ENCODE results near the gene IGSF1. TPM values are rescaled to one million over a fixed set of nuclear protein-coding genes. Genes with fewer than 3 reads are reported as not detected.

The IGSF1 gene, protein sequence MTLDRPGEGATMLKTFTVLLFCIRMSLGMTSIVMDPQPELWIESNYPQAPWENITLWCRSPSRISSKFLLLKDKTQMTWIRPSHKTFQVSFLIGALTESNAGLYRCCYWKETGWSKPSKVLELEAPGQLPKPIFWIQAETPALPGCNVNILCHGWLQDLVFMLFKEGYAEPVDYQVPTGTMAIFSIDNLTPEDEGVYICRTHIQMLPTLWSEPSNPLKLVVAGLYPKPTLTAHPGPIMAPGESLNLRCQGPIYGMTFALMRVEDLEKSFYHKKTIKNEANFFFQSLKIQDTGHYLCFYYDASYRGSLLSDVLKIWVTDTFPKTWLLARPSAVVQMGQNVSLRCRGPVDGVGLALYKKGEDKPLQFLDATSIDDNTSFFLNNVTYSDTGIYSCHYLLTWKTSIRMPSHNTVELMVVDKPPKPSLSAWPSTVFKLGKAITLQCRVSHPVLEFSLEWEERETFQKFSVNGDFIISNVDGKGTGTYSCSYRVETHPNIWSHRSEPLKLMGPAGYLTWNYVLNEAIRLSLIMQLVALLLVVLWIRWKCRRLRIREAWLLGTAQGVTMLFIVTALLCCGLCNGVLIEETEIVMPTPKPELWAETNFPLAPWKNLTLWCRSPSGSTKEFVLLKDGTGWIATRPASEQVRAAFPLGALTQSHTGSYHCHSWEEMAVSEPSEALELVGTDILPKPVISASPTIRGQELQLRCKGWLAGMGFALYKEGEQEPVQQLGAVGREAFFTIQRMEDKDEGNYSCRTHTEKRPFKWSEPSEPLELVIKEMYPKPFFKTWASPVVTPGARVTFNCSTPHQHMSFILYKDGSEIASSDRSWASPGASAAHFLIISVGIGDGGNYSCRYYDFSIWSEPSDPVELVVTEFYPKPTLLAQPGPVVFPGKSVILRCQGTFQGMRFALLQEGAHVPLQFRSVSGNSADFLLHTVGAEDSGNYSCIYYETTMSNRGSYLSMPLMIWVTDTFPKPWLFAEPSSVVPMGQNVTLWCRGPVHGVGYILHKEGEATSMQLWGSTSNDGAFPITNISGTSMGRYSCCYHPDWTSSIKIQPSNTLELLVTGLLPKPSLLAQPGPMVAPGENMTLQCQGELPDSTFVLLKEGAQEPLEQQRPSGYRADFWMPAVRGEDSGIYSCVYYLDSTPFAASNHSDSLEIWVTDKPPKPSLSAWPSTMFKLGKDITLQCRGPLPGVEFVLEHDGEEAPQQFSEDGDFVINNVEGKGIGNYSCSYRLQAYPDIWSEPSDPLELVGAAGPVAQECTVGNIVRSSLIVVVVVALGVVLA (N-terminal part only)
- total RNA-seq (2012; rRNA removed) (not detected in 2 replicates), polyA plus RNA-seq (2012; rRNA removed) (not detected in 2 replicates), Bru-seq, nascent RNA (percentile 7 among the genes with signal in this experiment), BruChase-seq, experiment 1, labeled RNA remaining after a 6-hour chase (percentile 9 among the genes with signal in this experiment), BruChase-seq, experiment 2, labeled RNA remaining after a 2-hour chase (percentile 5 among the genes with signal in this experiment)
- not detected in 2 replicates for polyA plus RNA-seq (2012; cell fraction: cytosol; rRNA removed)
- polyA plus RNA-seq (2012; cell fraction: nucleus; rRNA removed; ENCODE audit: low replicate concordance): not detected in 2 replicates
- long read RNA-seq: 0 reads

- 36% methylated on average over 11 of the region's 32 CpGs; no CpG with 5 or more reads in 1 of the 2 experiments for WGBS, 2 experiments (ENCODE audit: extremely low coverage in 2 of 2, insufficient read length in 1 of 2)
- Histone ChIP-seq H2BK5ac (ENCODE audit: low read depth, low read length, poor library complexity, severe bottlenecking) (no peak within 1 kb of the TSS), H3K14ac (replicated peaks; ENCODE audit: low read depth, low read length) (no peak within 1 kb of the TSS), H3K36me3 (ENCODE audit: control insufficient read depth, insufficient read depth, low read length) (no peaks in the 10 kb centered on the region), H2AFZ (replicated peaks; ENCODE audit: low read length, poor library complexity) (no peak within 1 kb of the TSS), H3K4me1 (ENCODE audit: control insufficient read depth, insufficient read depth, low read length) (no peaks in the 10 kb centered on the region), H3K9ac (ENCODE audit: low read depth, low read length) (no peak within 1 kb of the TSS), H4K91ac (ENCODE audit: insufficient read depth, low read depth, low read length) (no peak within 1 kb of the TSS), H3K18ac (ENCODE audit: low read depth, low read length) (no peak within 1 kb of the TSS), H4K8ac (ENCODE audit: low read depth in 2 of 2, low read length in 2 of 2) (no peak within 1 kb of the TSS), H3K4me2 (ENCODE audit: low read depth, low read length) (no peak within 1 kb of the TSS), H3K4me3 (ENCODE audit: insufficient read depth, low read depth, low read length) (no peak within 1 kb of the TSS), H3K9me1 (ENCODE audit: insufficient read depth, low read length) (no peaks in the 10 kb centered on the region), H3K23ac (ENCODE audit: low read depth, low read length) (no peak within 1 kb of the TSS), H3K56ac (ENCODE audit: extremely low read depth, insufficient read depth, low read length) (no peak within 1 kb of the TSS), H4K20me1 (ENCODE audit: insufficient read depth, low read length) (no peaks in the 10 kb centered on the region), H3K27me3 (ENCODE audit: control insufficient read depth, insufficient read depth, low read length) (peaks cover 3% of the 10 kb centered on the region; the same call in 1 of the 2 replicates), H2BK120ac (ENCODE audit: low read depth, low read length) (no peak within 1 kb of the TSS), H2BK20ac (ENCODE audit: low read depth, low read length) (no peak within 1 kb of the TSS), H3K9me3 (ENCODE audit: control insufficient read depth, insufficient read depth, low read length) (no peaks in the 10 kb centered on the region), H3K4ac (ENCODE audit: low read depth, low read length) (no peak within 1 kb of the TSS), H2AK9ac (replicated peaks; ENCODE audit: low read depth, low read length, poor library complexity) (no peak within 1 kb of the TSS), H3K79me1 (ENCODE audit: low read depth in 1 of 2, low read length in 2 of 2) (no peaks in the 10 kb centered on the region), H3K27ac (ENCODE audit: insufficient read depth, low read length) (no peak within 1 kb of the TSS), H4K5ac (ENCODE audit: low read depth, low read length) (no peak within 1 kb of the TSS), H2BK15ac (ENCODE audit: low read depth, low read length) (no peak within 1 kb of the TSS), H2AK5ac (ENCODE audit: low read depth, low read length) (no peak within 1 kb of the TSS)
- dilution Hi-C loops (cut with HindIII; ENCODE audit: low sequenced_read_pairs, unreplicated experiment): no loop called here
- in situ Hi-C loops (cut with MboI; ENCODE audit: low sequenced_read_pairs): no loop called here
- ATAC-seq (ENCODE audit: low read depth) (no peak), DNase-seq (no peak)
- POLR2A ChIA-PET (ENCODE audit: unreplicated experiment): no interaction called here
- BruUV-seq (replicated peaks): no TSS peak
- intact Hi-C loops (cut with micrococcal nuclease): no loop called here
- TF ChIP-seq POLR2A (IDR thresholded peaks at IDR 0.05; ENCODE audit: low read depth, low read length): no peak
- TF ChIP-seq NFE2L2 (IDR thresholded peaks at IDR 0.05; ENCODE audit: low read depth, low read length): no peak
- no peak for TF ChIP-seq CEBPB (IDR thresholded peaks at IDR 0.05; ENCODE audit: low read depth, low read length)
- TF ChIP-seq, protein P1, sequence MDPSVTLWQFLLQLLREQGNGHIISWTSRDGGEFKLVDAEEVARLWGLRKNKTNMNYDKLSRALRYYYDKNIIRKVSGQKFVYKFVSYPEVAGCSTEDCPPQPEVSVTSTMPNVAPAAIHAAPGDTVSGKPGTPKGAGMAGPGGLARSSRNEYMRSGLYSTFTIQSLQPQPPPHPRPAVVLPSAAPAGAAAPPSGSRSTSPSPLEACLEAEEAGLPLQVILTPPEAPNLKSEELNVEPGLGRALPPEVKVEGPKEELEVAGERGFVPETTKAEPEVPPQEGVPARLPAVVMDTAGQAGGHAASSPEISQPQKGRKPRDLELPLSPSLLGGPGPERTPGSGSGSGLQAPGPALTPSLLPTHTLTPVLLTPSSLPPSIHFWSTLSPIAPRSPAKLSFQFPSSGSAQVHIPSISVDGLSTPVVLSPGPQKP (IDR thresholded peaks at IDR 0.05; ENCODE audit: borderline replicate concordance, low read depth, low read length): no peak
- TF ChIP-seq MAFK (IDR thresholded peaks at IDR 0.05; ENCODE audit: low read depth, low read length): no peak
- CTCF ChIA-PET: no interaction called here
Measured at GRCh38 chrX:131288738-131289511, at the start of gene IGSF1. IGSF1 (minus strand) TSS chrX:131289306; CDS start chrX:131286674, 2,632 bp downstream.

Data from IMR-90 (cell line).